Effector memory CD8-positive, alpha-beta T cell (primary cell): ENCODE data around the gene EFS.
"Not testable (repeated sequence)": the region's sequence is repeated elsewhere in the genome, so short reads cannot be mapped to it uniquely, and the experiment has no call there.

Experiments used
- ATAC-seq: fragments of 150-1000 bp; cut with Tn5 transposase; replicated peaks from 2 replicates; pipeline ENCODE4 v1.10.0; 2021; ENCODE audit warnings: mild to moderate bottlenecking, moderate library complexity
- DNase-seq, 3 experiments: peaks; one replicate each; pipeline ENCODE4 v3.0.0; 2021
- H3K27ac Mint-ChIP-seq, 2 donors: one replicate each; pipeline ENCODE4 v1.8.0; 2022; ENCODE audit warnings: mild to moderate bottlenecking in 2 of 2, mixed read lengths in 2 of 2, moderate library complexity in 2 of 2
- H3K27me3 Mint-ChIP-seq, 2 donors: one replicate each; pipeline ENCODE4 v1.8.0; 2022; ENCODE audit warnings: mixed read lengths in 2 of 2
- H3K36me3 Mint-ChIP-seq: one replicate; pipeline ENCODE4 v1.8.0; 2022; ENCODE audit warnings: mild to moderate bottlenecking, moderate library complexity, mixed read lengths; ENCODE audit not compliant: insufficient read depth
- H3K4me1 Mint-ChIP-seq, 2 donors: one replicate each; pipeline ENCODE4 v1.8.0; 2022; ENCODE audit warnings: low read depth in 2 of 2, mixed read lengths in 2 of 2
- H3K4me3 Mint-ChIP-seq, 2 donors: one replicate each; pipeline ENCODE4 v1.8.0; 2022; ENCODE audit warnings: mild to moderate bottlenecking in 2 of 2, mixed read lengths in 2 of 2, moderate library complexity in 2 of 2
- H3K9me3 Mint-ChIP-seq, 2 donors: one replicate each; pipeline ENCODE4 v1.8.0; 2022; ENCODE audit warnings: mixed read lengths in 2 of 2

EFS gene

DNA sequence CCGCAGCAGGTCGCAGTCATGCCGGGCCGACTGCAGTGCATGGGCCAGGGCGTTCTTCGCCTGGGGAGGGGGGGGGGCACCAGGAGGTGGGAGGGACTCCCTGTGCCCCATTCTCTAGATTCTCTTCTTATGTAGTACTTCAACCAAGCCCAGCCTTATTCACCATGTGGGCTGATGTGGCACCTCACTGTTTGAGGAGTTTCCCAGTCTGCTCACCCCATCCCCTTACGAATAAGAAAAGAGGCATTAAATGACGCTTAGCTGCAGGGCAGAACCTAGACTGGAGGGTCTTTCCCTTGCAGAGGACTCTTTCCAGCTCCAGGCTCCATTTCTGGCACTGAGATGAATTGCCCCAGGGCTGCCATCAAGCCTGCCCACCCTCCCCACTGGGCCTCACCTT lies 24.0 kb upstream of the EFS start:
- Mint-ChIP-seq H3K27ac (no peak overlapping the region), H3K4me3 (no peak overlapping the region), H3K9me3 (no peaks in the 10 kb centered on the region), H3K4me1 (no peaks in the 10 kb centered on the region), H3K36me3 (peaks cover 2% of the 10 kb centered on the region), H3K27me3 (peaks cover 52 to 62% of the 10 kb centered on the region in 2 donors)
- DNase-seq (no peak), ATAC-seq (no peak)

DNA sequence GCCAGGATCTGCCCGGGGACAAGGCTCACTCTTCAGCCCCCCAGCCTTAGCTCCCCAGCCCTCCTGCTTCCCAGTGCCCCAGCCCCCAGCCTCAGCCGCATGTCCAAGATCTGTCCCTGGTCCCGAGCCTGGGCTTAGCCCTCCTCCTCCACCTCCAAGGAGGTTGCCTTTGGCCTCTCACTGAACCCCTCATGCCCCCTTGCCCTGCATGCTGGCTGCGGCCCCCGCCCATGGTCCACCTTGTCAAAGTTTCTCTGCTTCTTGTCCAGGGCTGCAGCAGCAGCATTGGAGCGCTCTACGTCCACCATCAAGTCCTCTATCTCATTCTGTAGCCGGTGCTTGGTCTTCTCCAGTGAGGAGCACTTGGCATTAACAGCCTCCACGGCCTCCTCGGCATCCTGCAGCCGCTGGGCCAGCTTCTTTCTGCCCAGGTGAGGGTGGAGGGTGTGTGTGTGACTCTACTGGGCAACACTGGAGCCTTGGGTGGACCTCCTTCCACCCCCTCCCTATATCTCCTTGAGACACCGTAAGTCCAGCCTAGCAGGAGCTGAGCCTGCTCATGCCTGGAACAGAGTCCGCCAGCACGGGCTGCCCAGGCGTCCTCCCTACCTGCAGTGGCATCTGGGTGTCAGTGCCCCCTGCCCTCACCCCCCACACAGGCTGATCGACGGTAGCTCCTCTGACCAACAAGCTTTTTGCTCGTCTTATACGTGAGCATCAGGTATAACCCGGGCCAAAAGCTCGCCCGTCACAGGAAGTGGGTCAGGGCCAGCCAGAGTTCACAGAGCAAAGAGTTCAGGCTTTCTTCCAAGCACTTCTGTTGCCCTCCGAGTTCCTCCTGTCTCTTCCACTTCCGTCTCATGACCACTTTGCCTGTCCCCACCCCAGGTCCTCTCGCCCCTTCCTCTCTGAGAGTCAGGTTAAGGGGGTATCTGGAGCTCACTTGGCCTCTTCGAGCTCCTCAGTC lies 23.2 kb upstream of the EFS start:
- peak overlapping the region in 1 of 2 donors; percentile 44 for H3K27ac Mint-ChIP-seq
- no peak overlapping the region for H3K4me3 Mint-ChIP-seq
- no peak for ATAC-seq
- peaks cover 45 to 56% of the 10 kb centered on the region in 2 donors for H3K27me3 Mint-ChIP-seq
- H3K36me3 Mint-ChIP-seq, result peaks cover 2% of the 10 kb centered on the region
- no peaks in the 10 kb centered on the region for H3K4me1 Mint-ChIP-seq
- no peak for DNase-seq
- H3K9me3 Mint-ChIP-seq, result no peaks in the 10 kb centered on the region

DNA sequence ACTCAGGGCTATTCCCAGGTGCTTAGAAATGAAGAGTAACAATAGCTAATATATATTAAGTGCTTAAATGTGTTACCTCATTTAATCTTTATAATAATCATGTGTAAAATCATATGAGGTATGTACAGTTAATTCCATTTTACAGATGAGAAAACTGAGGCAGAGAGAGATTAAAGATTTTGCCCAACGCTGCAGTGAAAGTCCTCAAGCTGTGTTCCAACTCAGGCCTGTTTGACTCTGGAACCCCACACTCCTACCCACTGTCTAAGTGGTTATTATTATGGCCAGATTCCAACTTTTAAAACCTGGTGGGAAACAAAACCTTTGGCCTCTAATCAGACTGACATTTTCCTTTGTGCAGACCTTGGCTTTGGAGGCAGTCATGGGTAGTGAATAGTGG lies 22.0 kb upstream of the EFS start:
- H3K27me3 Mint-ChIP-seq, result peaks cover 48 to 57% of the 10 kb centered on the region in 2 donors
- H3K4me1 Mint-ChIP-seq, result no peaks in the 10 kb centered on the region
- DNase-seq, result no peak
- no peak overlapping the region for H3K27ac Mint-ChIP-seq
- no peak overlapping the region for H3K4me3 Mint-ChIP-seq
- no peak for ATAC-seq
- H3K36me3 Mint-ChIP-seq, result peaks cover 2% of the 10 kb centered on the region
- no peaks in the 10 kb centered on the region for H3K9me3 Mint-ChIP-seq

DNA sequence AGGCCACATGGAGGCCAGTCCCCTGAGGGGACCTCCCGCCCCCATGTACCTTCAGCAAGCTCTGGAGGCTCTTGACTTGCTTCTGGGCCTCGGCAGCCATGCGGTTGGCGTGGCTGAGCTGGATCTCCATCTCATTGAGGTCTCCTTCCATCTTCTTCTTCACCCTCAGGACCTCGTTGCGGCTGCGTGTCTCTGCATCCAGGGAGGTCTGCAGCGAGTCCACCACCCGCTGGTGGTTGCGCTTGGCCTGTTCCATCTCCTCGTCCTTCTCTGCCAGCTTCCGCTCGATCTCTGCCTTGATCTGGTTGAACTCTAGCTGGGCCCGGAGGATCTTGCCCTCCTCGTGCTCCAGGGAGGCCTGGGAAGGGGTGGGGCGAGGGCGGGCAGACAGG lies 21.3 kb upstream of the EFS start:
- not testable (repeated sequence) for H3K4me1 Mint-ChIP-seq, H3K4me3 Mint-ChIP-seq, H3K27ac Mint-ChIP-seq, ATAC-seq, DNase-seq, H3K9me3 Mint-ChIP-seq, H3K36me3 Mint-ChIP-seq
- peaks cover 54 to 64% of the 10 kb centered on the region in 2 donors for H3K27me3 Mint-ChIP-seq

DNA sequence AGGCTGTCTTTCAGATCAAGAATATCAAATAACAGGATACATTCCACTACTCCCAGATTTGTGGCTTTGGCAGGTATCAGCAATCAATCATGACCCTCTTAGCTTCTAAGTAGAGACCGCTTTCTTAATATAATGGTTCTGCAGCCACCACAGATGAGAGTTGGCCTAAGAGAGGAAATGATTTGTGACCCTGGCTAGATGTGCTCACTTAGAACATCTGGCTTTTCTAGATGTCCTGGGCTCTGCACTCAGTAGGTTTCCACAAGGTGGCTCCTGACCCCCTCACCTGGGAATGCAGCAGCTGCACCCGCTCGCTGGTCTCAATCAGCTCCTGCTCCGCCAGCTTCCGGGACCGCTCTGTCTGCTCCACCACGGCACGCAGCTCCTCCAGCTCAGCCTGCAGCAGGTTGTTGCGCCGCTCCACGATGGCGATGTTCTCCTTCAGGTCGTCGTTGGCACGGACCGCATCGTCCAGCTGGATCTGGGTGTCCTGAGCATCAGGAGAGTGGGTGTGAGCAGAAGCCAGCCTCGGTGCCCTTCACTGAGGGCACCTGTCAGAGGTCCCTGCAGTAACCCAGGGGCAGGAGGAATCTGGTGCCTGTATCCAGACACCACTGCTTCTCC lies 20.8 kb upstream of the EFS start:
- Mint-ChIP-seq H3K27me3 (peaks cover 58 to 64% of the 10 kb centered on the region in 2 donors), H3K9me3 (no peaks in the 10 kb centered on the region), H3K36me3 (peaks cover 2% of the 10 kb centered on the region), H3K27ac (no peak overlapping the region), H3K4me3 (no peak overlapping the region), H3K4me1 (no peaks in the 10 kb centered on the region)
- no peak for DNase-seq
- no peak for ATAC-seq

DNA sequence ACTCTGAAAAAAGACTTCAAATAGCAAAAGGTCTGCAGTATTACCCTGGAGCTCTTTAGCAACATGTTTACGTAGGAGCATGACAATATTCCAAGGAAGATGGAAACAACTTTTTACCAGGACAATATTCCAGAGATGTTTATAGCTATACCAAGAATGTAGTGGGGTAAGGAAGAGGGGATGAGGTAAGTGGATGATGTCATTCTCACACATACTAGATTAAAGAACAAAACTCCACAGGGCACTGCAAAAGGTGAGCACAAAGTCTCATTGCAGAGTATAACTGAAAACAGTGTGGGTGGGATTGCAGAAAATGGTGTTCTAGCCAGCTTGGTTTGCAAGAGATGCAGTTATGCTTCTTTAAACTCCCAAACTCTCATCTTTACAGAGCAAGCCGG lies 20.3 kb upstream of the EFS start:
- H3K9me3 Mint-ChIP-seq, result no peaks in the 10 kb centered on the region
- no peaks in the 10 kb centered on the region for H3K4me1 Mint-ChIP-seq
- H3K36me3 Mint-ChIP-seq, result peaks cover 2% of the 10 kb centered on the region
- ATAC-seq (no peak), DNase-seq (no peak)
- no peak overlapping the region for H3K27ac Mint-ChIP-seq
- H3K27me3 Mint-ChIP-seq, result peaks cover 61 to 64% of the 10 kb centered on the region in 2 donors
- no peak overlapping the region for H3K4me3 Mint-ChIP-seq

DNA sequence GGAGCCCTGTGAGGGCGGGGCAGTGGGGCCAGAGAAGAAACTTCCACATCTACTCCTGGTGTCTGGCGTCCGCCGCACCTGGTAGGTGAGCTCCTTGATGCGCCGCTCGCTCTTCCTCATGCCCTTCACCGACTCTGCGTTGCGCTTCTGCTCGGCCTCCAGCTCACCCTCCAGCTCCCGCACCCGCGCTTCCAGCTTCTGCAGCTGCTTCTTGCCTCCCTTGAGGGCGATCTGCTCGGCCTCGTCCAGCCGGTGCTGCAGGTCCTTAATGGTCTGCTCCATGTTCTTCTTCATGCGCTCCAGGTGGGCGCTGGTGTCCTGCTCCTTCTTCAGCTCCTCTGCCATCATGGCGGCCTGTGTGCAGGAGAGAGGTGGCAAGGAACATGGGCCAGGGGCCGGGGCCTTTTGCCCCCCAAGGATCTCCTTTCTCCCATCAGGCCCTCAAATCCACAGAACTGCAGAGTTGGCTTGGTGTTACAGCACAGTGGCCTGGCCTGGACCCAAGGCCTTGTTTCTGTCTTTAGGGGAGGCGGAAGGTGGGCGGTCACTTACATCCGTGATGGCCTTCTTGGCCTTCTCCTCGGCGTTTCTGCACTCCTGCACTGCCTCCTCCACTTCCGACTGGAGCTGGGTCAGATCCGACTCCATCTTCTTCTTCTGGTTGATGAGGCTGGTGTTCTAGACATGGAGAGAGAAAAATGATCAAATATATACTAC lies 19.6 kb upstream of the EFS start:
- Mint-ChIP-seq H3K27ac (no peak overlapping the region), H3K36me3 (peaks cover under 1% of the 10 kb centered on the region), H3K9me3 (no peaks in the 10 kb centered on the region), H3K27me3 (peaks cover 56 to 64% of the 10 kb centered on the region in 2 donors), H3K4me1 (no peaks in the 10 kb centered on the region), H3K4me3 (no peak overlapping the region)
- no peak for DNase-seq
- ATAC-seq, result no peak

DNA sequence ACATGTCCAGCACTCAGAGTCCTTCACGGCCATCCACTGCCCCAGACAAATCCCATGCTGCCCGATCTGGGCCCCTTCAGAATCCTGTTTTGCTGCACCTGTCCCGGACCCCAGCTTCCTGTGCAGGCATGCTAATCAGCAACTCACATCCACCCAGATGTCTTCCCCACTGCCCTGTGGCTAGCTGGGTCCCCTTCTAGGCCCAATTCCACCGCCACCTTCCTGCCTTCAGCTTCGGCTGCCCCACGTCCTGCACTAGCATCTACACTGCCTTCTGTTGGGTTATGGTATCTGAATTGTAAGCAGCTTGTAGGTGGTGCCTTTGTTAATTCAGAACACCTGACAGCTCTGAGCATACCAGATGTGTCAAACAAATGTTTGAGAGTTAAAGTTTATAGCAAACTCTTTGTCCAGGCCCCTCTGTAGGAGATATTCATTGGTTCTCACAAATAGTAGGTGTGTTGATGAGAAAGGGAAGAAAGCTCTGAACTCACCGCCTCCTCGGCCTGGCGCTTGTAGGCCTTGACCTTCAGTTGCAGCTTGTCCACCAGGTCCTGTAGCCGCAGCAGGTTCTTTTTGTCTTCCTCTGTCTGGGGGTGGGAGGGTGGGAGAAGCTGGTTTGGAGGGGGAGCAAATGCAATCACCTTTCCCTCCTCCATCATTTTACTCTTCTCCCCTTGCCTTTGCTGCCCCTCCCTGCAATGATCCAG lies 17.9 kb upstream of the EFS start:
- DNase-seq, result no peak
- Mint-ChIP-seq H3K36me3 (no peaks in the 10 kb centered on the region), H3K27ac (no peak overlapping the region), H3K27me3 (peaks cover 39 to 62% of the 10 kb centered on the region in 2 donors), H3K4me1 (no peaks in the 10 kb centered on the region), H3K4me3 (no peak overlapping the region), H3K9me3 (no peaks in the 10 kb centered on the region)
- ATAC-seq, result no peak

DNA sequence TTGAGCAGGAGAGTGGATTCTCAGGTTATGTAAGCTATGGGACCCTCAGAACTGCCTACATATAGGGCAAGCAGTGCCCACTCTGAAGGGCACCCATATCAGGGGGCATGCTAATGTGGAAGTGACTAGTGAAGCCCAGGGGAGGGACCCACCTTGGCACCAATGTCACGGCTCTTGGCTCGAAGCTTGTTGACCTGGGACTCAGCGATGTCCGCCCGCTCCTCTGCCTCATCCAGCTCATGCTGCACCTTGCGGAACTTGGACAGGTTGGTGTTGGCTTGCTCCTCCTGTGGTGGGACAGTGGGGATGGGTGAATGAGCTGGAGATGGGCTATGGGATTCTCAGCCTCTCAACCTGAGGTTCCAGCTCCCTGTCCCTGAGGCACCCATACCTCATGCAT lies 17.3 kb upstream of the EFS start:
- H3K9me3 Mint-ChIP-seq, result no peaks in the 10 kb centered on the region
- H3K36me3 Mint-ChIP-seq, result no peaks in the 10 kb centered on the region
- ATAC-seq (no peak), DNase-seq (no peak)
- H3K4me1 Mint-ChIP-seq, result no peaks in the 10 kb centered on the region
- H3K4me3 Mint-ChIP-seq, result no peak overlapping the region
- no peak overlapping the region for H3K27ac Mint-ChIP-seq
- peaks cover 36 to 62% of the 10 kb centered on the region in 2 donors for H3K27me3 Mint-ChIP-seq

DNA sequence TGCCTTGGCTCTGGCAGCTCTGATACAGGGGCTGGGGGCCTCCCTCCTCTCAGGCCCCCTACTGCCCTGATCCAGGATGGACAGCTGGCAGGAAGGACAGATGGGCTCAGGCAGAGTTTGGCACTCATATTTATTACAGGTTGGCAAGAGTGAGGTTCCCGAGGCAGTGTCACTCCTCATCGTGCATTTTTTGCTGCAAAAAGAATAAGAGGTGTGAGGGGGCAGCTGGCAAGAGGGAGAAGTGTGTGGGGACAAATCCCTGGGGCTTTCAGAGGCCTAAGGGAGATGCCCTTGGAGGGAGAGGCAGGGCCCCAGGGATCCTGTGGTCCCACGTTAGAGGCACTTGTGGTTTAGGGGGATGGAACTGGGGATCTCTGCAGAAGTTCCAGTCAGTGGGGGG lies 16.9 kb upstream of the EFS start:
- H3K9me3 Mint-ChIP-seq, result no peaks in the 10 kb centered on the region
- ATAC-seq (no peak), DNase-seq (no peak)
- H3K4me1 Mint-ChIP-seq, result no peaks in the 10 kb centered on the region
- H3K4me3 Mint-ChIP-seq, result no peak overlapping the region
- H3K27me3 Mint-ChIP-seq, result peaks cover 36 to 64% of the 10 kb centered on the region in 2 donors
- no peak overlapping the region for H3K27ac Mint-ChIP-seq
- no peaks in the 10 kb centered on the region for H3K36me3 Mint-ChIP-seq

DNA sequence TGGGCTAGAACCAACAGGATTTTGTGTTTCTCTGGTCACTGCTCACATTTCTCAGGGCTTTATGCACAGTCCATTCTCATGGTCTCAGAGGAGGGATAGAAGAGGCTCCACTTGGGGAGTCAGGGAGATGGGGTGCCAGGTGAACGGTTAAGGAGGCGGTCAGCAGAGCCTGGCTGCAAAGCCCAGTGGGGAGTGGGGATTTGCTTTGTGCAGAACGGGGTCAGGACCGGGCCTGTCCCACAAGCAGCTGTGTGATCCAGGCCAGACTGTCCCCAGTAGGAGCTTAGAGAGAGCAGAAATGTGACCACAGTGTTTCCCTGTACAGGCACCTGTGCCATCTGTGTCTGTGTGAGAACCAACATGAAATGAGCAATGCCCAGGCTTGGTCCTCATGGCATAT lies 16.0 kb upstream of the EFS start:
- Mint-ChIP-seq H3K27ac (no peak overlapping the region), H3K9me3 (no peaks in the 10 kb centered on the region)

DNA sequence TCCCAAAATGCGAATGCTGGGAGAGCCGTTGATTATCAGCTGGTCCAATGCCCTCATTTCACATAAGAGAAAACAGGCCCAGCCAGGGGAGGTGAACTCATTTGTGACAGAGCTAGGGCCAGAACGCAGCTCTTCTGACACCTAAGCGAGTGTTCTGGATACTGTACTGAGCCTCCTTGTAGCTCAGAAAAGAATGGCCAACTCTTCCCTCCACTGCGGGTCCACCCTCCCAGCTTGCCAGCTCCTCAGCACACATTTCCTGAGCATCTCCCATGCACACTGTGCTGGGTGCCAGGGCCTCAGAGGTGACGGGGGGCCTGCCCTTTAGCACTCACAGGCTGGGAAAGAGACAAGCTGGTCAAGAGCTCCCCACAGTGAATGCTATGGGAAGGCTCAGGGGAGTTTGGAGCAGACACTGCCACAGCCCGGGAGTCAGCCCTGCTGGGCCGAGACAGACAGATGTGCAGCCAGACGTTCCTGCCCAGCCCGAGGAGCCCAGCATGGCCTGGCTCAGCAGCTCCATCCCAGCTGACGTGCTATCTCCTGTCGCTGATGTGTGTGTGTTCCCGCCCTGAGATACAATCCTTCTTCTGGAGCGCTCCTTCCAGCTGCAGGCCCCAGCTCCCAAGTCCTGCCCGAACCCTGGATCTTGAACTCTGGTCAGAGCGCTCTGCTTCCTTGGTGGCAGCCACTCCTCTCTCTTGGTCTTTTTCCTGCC lies 15.4 kb upstream of the EFS start:
- ATAC-seq, result no peak
- H3K27me3 Mint-ChIP-seq, result peaks cover 32 to 66% of the 10 kb centered on the region in 2 donors
- DNase-seq, result no peak
- no peak overlapping the region for H3K27ac Mint-ChIP-seq
- H3K36me3 Mint-ChIP-seq, result no peaks in the 10 kb centered on the region
- no peak overlapping the region for H3K4me3 Mint-ChIP-seq
- H3K4me1 Mint-ChIP-seq, result no peaks in the 10 kb centered on the region
- H3K9me3 Mint-ChIP-seq, result no peaks in the 10 kb centered on the region

More for the DNA sequence above, 16.0 kb upstream of the EFS start:
- ATAC-seq (no peak), DNase-seq (no peak)
- H3K27me3 Mint-ChIP-seq, result peaks cover 34 to 66% of the 10 kb centered on the region in 2 donors
- no peaks in the 10 kb centered on the region for H3K4me1 Mint-ChIP-seq
- H3K4me3 Mint-ChIP-seq, result no peak overlapping the region
- no peaks in the 10 kb centered on the region for H3K36me3 Mint-ChIP-seq
